ENCODE results near the gene TRPM5.

Gene TRPM5, protein sequence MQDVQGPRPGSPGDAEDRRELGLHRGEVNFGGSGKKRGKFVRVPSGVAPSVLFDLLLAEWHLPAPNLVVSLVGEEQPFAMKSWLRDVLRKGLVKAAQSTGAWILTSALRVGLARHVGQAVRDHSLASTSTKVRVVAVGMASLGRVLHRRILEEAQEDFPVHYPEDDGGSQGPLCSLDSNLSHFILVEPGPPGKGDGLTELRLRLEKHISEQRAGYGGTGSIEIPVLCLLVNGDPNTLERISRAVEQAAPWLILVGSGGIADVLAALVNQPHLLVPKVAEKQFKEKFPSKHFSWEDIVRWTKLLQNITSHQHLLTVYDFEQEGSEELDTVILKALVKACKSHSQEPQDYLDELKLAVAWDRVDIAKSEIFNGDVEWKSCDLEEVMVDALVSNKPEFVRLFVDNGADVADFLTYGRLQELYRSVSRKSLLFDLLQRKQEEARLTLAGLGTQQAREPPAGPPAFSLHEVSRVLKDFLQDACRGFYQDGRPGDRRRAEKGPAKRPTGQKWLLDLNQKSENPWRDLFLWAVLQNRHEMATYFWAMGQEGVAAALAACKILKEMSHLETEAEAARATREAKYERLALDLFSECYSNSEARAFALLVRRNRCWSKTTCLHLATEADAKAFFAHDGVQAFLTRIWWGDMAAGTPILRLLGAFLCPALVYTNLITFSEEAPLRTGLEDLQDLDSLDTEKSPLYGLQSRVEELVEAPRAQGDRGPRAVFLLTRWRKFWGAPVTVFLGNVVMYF (N-terminal part only)

DNA sequence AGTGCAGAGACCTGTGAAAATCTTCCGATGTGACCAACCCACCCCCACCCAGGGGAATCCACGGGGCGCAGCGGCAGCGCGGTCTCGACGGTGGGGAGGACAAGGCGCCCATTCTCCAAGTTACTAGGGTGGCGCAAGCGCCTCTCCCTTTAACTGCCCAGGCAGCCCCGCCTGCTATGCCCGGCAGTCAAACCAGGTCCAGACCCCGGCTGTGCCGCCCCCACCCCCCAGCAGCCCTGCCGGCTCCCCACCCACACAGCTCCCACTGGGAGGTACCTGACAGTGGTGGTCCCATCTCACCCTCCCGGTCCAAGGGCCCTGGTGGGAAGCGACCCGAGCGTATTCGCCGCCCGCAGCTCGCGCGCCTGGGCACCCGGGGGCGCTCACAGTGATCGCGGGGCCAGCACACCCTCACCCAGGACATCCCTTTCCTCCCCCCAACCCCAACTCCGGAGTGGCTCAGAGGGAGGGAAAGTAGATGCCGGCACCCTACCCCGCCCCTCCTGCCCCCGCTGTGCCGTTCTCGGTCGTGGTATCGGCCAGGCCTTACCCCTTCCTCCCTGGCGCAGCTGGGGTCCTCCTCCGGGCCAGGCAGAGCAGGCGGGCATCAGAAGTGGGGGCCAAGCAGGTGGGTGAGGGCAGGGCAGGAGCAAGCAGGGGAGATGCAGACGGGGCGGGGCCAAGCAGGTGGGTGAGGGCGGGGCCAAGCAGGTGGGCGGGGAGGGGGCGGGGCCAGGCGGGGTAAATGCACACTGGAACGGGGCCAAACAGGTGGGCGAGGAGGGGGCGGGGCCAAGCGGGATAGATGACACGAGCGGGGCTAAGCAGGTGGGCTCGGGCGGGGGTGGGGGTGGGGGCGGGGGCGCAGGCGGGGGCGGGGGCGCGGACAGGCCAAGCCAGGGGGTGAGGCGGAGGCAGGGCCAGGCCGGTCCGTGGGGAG, at the start of gene TRPM5:
Gene TRPM5, minus strand, starts transcription at position 634 of the 940 bp plus-strand sequence. CDS start 21,478 bp downstream, outside the sequence.
- TF ChIP-seq, protein P1, sequence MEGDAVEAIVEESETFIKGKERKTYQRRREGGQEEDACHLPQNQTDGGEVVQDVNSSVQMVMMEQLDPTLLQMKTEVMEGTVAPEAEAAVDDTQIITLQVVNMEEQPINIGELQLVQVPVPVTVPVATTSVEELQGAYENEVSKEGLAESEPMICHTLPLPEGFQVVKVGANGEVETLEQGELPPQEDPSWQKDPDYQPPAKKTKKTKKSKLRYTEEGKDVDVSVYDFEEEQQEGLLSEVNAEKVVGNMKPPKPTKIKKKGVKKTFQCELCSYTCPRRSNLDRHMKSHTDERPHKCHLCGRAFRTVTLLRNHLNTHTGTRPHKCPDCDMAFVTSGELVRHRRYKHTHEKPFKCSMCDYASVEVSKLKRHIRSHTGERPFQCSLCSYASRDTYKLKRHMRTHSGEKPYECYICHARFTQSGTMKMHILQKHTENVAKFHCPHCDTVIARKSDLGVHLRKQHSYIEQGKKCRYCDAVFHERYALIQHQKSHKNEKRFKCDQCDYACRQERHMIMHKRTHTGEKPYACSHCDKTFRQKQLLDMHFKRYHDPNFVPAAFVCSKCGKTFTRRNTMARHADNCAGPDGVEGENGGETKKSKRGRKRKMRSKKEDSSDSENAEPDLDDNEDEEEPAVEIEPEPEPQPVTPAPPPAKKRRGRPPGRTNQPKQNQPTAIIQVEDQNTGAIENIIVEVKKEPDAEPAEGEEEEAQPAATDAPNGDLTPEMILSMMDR (IDR thresholded peaks at IDR 0.05; ENCODE audit: insufficient read depth, low read length, missing control alignments): no peak
- DNase-seq (ENCODE audit: low read depth, low spot score): no peak
- H3K4me3 ChIP-seq (ENCODE audit: low read depth, low read length): no peak within 1 kb of the TSS
- POLR2A ChIA-PET: no interaction called here
- CTCF ChIA-PET: interaction anchor here (0.6 to 1.2 kb wide), 2 partner anchors 87 to 89 kb away, joined by 3 read pairs; no protein-coding TSS in a partner anchor

DNA sequence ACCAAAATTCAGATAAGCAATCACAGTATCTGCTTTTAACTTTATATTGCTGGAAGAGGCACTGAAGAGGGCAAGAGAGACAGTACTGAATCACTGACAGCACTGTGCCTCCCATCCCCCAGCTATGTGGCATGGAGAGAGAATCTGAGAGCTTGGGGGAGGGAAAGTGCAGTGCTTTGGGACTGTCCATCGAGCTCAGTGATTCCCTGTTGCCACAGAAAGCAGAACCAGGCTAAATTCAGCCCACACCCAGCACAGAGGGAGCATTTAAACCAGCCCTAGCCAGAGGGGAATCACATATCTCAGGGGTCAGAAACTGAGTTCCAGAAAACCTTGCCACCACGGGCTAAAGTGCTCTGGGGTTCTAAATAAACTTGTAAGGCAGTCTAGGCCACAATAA, 44.8 kb upstream of the TRPM5 start:
- TF ChIP-seq, protein P1 (IDR thresholded peaks at IDR 0.05; ENCODE audit: insufficient read depth, low read length, missing control alignments): no peak
- ChIA-PET CTCF (no interaction called here), POLR2A (no interaction called here)
- no peak for DNase-seq (ENCODE audit: low read depth, low spot score)
- H3K4me3 ChIP-seq (ENCODE audit: low read depth, low read length): no peak overlapping the region

DNA sequence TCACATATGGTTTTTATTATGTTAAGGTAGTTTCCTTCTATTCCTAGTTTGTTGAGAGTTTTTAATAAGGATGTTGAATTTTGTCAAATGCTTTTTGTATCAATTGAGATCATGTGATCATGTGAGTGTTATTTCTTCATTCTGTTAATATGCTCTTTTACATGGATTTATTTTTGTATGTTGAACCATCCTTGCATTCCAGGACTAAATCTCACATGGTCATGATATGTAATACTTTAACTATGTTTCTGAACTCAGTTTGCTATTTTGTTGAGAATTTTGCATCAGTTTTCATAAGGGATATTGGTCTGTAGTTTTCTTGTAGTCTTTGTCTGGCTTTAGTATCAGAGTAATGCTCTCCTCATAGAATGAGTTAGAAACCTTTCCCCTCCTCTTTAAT, 43.7 kb upstream of the TRPM5 start:
- ChIA-PET CTCF (no interaction called here), POLR2A (no interaction called here)
- DNase-seq (ENCODE audit: low read depth, low spot score): no peak
- TF ChIP-seq, protein P1 (IDR thresholded peaks at IDR 0.05; ENCODE audit: insufficient read depth, low read length, missing control alignments): no peak
- no peak overlapping the region for H3K4me3 ChIP-seq (ENCODE audit: low read depth, low read length)

DNA sequence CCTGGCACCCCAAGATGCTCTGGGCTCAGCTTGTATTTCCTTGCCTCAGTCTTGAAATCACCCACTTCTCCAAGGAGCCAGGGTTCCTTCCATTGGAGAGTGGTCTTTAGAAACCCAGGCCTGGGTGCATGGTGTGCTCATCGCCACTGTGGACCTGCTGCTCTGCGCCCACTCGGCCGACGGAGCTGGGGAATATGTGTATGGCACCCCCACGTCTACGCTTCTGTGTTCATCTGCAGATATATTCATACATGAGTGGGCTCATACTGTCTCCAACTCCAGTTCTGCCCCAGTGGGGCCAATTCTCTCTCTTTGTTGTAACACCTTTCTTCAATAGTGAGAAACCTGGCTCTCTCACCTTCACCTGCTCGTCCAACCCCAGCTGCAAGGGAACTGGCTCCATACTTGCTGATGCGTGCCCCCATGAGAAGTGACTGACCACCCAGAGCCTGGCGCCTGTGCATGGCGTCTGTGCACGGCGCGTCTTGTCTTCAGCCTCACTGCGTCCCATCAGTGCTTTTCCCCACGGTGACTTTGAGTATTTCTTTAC, 40.3 kb upstream of the TRPM5 start:
- TF ChIP-seq, protein P1 (IDR thresholded peaks at IDR 0.05; ENCODE audit: insufficient read depth, low read length, missing control alignments): no peak
- DNase-seq (ENCODE audit: low read depth, low spot score): no peak
- ChIA-PET CTCF (no interaction called here), POLR2A (no interaction called here)
- H3K4me3 ChIP-seq (ENCODE audit: low read depth, low read length): no peak overlapping the region

DNA sequence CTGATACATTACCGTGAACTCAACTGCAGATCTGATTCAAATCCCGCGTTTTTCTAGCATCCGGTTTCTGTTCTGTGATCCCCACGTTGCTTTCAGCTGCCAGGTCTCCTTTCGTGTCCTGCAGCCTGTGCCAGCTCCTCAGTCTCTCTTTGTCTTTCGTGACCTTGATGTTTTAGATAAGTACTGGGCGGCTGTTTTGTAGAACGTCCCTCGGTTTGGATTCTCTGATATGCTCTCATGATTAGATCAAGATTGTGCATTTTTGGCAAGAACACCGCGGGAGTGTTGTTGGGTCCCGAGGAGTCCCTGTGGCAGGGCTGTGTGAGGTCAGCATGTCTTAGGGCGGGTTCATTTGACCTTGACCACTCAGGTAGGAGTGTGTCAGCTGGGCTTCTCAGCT, 39.1 kb upstream of the TRPM5 start:
- no peak overlapping the region for H3K4me3 ChIP-seq (ENCODE audit: low read depth, low read length)
- TF ChIP-seq, protein P1 (IDR thresholded peaks at IDR 0.05; ENCODE audit: insufficient read depth, low read length, missing control alignments): no peak
- CTCF ChIA-PET: no interaction called here
- POLR2A ChIA-PET: no interaction called here
- DNase-seq (ENCODE audit: low read depth, low spot score): no peak

All from AG04449 (cell line).